Liver (tissue), 3 donors: Measurements from ENCODE around the gene TMEM182.

Experiments used
- GABPA ChIP-seq, 2 donors: IDR thresholded peaks in 1 of 2; conservative IDR thresholded peaks in 1 of 2; 2 replicates each; pipeline ENCODE4 v1.6.1; 2016; ENCODE audit warnings: antibody characterized with exemption in 2 of 2, mild to moderate bottlenecking in 1 of 2, moderate library complexity in 1 of 2
- JUND ChIP-seq, 2 donors: IDR thresholded peaks; 2 replicates each; pipeline ENCODE4 v1.6.1; 2016; ENCODE audit warnings: antibody characterized with exemption in 2 of 2
- RXRA ChIP-seq, 2 donors: IDR thresholded peaks; 2 replicates each; pipeline ENCODE4 v1.6.1; 2017 to 2018; ENCODE audit warnings: antibody characterized with exemption in 2 of 2, mild to moderate bottlenecking in 1 of 2
- TAF1 ChIP-seq: conservative IDR thresholded peaks from 2 replicates; pipeline ENCODE4 v1.6.1; 2016; ENCODE audit warnings: antibody characterized with exemption, mild to moderate bottlenecking
- TF ChIP-seq, protein P1 (sequence below): fragments of 150-350 bp; IDR thresholded peaks from 2 replicates; pipeline ENCODE4 v1.5.1; 2017; ENCODE audit warnings: improper control_type of control experiment, low read depth, low read length; ENCODE audit not compliant: missing input control
- TF ChIP-seq, protein P2 (sequence below): IDR thresholded peaks from 2 replicates; pipeline ENCODE4 v1.6.1; 2016; ENCODE audit warnings: antibody characterized with exemption
- TF ChIP-seq, protein P3 (sequence below): IDR thresholded peaks from 2 replicates; pipeline ENCODE4 v1.6.1; 2016; ENCODE audit warnings: antibody characterized with exemption
- TF ChIP-seq, protein P4 (sequence below): IDR thresholded peaks from 2 replicates; pipeline ENCODE4 v1.6.1; 2016; ENCODE audit warnings: antibody characterized with exemption
- donor health status: healthy.
- donor health status: healthy.

DNA sequence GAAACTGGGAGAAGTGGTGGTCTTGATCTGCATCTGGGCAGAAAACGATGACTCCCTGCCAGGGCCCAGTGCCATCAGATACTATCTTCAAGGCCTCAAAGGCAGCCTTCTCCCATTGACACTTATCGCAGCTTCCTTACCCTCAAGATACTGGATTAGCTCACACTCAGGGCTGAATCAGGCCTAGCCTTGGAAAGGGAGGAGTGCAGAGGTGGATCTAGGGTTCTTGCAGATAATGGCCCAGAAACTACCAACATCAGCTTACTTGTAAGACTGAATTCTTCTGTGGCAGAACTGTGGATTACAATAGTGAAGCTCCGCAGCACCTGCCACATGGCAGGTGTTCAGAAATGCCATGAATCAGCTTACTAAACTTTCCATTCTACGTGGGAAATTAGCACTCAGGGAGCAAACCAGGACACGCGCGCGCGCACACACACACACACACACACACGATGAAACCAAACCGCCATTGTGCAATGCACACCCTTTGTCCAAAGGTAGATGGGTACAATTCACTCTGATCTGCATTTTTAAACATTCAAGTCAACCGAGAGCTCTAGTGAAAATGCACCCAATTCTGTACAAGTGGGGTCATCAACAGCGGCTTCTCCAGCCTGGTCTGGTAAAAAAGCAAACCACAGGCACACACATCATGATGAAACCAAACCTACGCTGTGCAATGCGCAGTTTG lies 26.3 kb upstream of the TMEM182 start:
- TF ChIP-seq RXRA (IDR thresholded peaks at IDR 0.05) (peak; percentile 93 to 96), JUND (IDR thresholded peaks at IDR 0.05) (peak in 1 of 2 donors; percentile 52), GABPA (IDR thresholded peaks at IDR 0.05 in 1 of 2, conservative IDR thresholded peaks at IDR 0.05 in 1 of 2) (no peak), TAF1 (peak; percentile 40)
- TF ChIP-seq, protein P1, sequence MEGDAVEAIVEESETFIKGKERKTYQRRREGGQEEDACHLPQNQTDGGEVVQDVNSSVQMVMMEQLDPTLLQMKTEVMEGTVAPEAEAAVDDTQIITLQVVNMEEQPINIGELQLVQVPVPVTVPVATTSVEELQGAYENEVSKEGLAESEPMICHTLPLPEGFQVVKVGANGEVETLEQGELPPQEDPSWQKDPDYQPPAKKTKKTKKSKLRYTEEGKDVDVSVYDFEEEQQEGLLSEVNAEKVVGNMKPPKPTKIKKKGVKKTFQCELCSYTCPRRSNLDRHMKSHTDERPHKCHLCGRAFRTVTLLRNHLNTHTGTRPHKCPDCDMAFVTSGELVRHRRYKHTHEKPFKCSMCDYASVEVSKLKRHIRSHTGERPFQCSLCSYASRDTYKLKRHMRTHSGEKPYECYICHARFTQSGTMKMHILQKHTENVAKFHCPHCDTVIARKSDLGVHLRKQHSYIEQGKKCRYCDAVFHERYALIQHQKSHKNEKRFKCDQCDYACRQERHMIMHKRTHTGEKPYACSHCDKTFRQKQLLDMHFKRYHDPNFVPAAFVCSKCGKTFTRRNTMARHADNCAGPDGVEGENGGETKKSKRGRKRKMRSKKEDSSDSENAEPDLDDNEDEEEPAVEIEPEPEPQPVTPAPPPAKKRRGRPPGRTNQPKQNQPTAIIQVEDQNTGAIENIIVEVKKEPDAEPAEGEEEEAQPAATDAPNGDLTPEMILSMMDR: no peak
- TF ChIP-seq, protein P2, sequence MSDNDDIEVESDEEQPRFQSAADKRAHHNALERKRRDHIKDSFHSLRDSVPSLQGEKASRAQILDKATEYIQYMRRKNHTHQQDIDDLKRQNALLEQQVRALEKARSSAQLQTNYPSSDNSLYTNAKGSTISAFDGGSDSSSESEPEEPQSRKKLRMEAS: peak; percentile 67
- TF ChIP-seq, protein P3, sequence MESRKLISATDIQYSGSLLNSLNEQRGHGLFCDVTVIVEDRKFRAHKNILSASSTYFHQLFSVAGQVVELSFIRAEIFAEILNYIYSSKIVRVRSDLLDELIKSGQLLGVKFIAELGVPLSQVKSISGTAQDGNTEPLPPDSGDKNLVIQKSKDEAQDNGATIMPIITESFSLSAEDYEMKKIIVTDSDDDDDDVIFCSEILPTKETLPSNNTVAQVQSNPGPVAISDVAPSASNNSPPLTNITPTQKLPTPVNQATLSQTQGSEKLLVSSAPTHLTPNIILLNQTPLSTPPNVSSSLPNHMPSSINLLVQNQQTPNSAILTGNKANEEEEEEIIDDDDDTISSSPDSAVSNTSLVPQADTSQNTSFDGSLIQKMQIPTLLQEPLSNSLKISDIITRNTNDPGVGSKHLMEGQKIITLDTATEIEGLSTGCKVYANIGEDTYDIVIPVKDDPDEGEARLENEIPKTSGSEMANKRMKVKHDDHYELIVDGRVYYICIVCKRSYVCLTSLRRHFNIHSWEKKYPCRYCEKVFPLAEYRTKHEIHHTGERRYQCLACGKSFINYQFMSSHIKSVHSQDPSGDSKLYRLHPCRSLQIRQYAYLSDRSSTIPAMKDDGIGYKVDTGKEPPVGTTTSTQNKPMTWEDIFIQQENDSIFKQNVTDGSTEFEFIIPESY: no peak
- TF ChIP-seq, protein P4, sequence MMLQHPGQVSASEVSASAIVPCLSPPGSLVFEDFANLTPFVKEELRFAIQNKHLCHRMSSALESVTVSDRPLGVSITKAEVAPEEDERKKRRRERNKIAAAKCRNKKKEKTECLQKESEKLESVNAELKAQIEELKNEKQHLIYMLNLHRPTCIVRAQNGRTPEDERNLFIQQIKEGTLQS: no peak
